ENCODE measurements around the gene DAB2IP. TPM values are rescaled to one million over a fixed set of nuclear protein-coding genes. Genes with fewer than 3 reads are reported as not detected.
"Not testable (repeated sequence)": the region's sequence is repeated elsewhere in the genome, so short reads cannot be mapped to it uniquely, and the experiment has no call there.

The DAB2IP gene
- total RNA-seq, 4 donors from 2014 or later = 42.0 to 93.4 (median 47.9) TPM

DNA sequence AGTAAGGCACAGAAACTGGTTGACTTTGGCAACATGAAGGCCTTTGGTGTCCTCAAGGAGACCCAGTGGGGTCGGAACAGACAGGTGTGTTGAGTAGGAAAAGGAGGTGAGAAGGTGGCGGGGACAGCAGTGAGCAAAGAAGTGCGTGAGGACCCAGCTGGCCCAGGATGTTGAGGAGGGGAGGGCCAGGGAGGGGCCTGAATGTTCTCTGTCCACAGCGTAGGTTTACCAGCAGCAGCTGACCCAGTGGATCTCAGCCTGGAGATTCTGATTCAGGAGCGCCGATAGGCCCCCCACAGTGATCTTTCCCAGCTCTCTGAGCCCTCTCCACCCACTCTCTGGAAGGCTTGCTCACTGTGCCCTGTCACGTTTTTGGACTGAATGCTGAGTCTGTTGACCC, 88.5 kb downstream of the DAB2IP start:
- peaks cover 3 to 99% (median 80%) of the 10 kb centered on the region in 3 donors for H3K4me1 ChIP-seq
- no peak for TF ChIP-seq EP300 (IDR thresholded peaks at IDR 0.05)
- WGBS, 2 donors (ENCODE audit: low coverage in 1 of 2) = 78 to 82% methylated on average over 4 of the region's 7 CpGs
- H3K27me3 ChIP-seq = no peaks in the 10 kb centered on the region
- H3K27ac ChIP-seq = peak overlapping the region in 3 of 4 donors; percentile 87 to 92 (median 91)
- ATAC-seq = no peak
- no peaks in the 10 kb centered on the region for H3K36me3 ChIP-seq
- no peaks in the 10 kb centered on the region for H3K9me3 ChIP-seq
- no peak overlapping the region for H3K4me3 ChIP-seq

DNA sequence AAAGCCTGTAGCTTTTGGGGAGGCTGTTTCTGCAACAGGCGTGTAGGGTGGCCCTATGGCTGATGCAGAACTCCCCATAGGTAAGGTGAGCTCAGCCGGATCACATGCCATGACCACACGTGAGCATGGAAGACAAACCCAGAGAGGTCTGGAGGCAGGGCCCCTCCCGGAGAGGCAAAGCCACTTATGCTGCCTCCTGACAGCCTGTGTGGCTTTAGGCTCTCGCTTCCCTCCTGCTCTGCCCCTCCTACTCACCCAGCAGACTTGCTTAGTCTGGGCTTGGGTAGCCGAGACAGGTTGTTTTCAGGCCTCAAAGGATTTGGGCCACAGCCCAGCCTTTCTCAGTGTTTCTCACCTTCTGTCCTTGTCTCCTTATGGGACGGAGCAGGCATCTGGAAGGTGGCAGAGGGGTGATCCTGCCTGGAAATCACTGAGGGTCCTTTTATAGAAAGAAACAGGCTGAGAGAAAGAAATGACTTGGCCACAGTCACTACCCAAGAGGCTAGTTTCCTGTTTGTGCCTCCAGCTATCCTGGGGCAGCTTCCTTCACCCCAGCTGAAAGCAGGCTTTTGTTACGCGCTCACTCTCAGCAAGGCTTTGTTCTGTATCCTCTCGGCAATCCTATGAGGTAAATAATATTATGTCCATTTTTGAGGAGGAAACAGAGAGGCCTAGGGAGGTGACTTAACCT, 89.9 kb downstream of the DAB2IP start:
- Histone ChIP-seq H3K27me3 (no peaks in the 10 kb centered on the region), H3K9me3 (no peaks in the 10 kb centered on the region), H3K36me3 (no peaks in the 10 kb centered on the region), H3K4me1 (peaks cover 3 to 99% (median 73%) of the 10 kb centered on the region in 3 donors), H3K4me3 (no peak overlapping the region), H3K27ac (peak overlapping the region in 3 of 4 donors; percentile 87 to 92 (median 91))
- WGBS, 2 donors (ENCODE audit: low coverage in 1 of 2) = 40 to 79% methylated on average over 3 of the region's 10 CpGs
- TF ChIP-seq CTCF (IDR thresholded peaks at IDR 0.05) (no peak), POLR2A (IDR thresholded peaks at IDR 0.05) (no peak), POLR2AphosphoS5 (IDR thresholded peaks at IDR 0.05) (no peak), EP300 (IDR thresholded peaks at IDR 0.05) (no peak)
- ATAC-seq = no peak

GRCh38 chr9:121741919-121742283, 90.5 kb downstream of the DAB2IP start:
- WGBS, 2 donors (ENCODE audit: low coverage in 1 of 2) = no CpG with 5 or more reads among the region's 4 CpGs
- H3K4me1 ChIP-seq = peaks cover 3 to 99% (median 68%) of the 10 kb centered on the region in 3 donors
- H3K4me3 ChIP-seq, H3K9me3 ChIP-seq, H3K27me3 ChIP-seq, ATAC-seq, H3K36me3 ChIP-seq: not testable (repeated sequence)
- H3K27ac ChIP-seq = peak overlapping the region in 3 of 4 donors; percentile 87 to 92 (median 91)

DNA sequence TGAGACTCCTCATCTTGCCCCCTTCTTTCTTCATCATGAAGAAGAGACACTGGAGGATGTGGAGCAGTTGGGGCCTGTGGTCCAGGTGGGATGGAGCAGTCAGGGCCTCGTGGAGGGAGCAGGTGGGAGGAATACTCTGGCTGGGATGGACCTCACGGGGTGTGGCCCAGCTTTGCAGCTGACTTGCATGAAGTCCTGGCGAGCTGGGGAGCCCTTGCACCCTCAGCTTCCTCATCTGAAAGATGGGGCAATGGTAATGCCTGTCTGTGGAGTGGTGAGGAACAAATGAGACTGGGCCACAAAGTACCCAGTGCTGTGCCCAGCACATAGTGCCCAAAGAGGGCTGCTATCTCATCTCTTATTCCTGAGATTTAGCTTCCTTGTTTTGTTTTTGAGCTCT, 91.5 kb downstream of the DAB2IP start:
- no peak for TF ChIP-seq POLR2A (IDR thresholded peaks at IDR 0.05)
- TF ChIP-seq EP300 (IDR thresholded peaks at IDR 0.05) = no peak
- no peak for TF ChIP-seq POLR2AphosphoS5 (IDR thresholded peaks at IDR 0.05)
- TF ChIP-seq CTCF (IDR thresholded peaks at IDR 0.05) = no peak
- Histone ChIP-seq H3K27ac (peak overlapping the region; percentile 54 to 92 (median 89)), H3K9me3 (no peaks in the 10 kb centered on the region), H3K36me3 (no peaks in the 10 kb centered on the region), H3K27me3 (no peaks in the 10 kb centered on the region), H3K4me3 (peak overlapping the region in 1 of 2 donors; percentile 61), H3K4me1 (peaks cover 3 to 99% (median 59%) of the 10 kb centered on the region in 3 donors)
- WGBS, 2 donors (ENCODE audit: low coverage in 1 of 2) = no CpG with 5 or more reads among the region's 3 CpGs
- ATAC-seq = no peak

DNA sequence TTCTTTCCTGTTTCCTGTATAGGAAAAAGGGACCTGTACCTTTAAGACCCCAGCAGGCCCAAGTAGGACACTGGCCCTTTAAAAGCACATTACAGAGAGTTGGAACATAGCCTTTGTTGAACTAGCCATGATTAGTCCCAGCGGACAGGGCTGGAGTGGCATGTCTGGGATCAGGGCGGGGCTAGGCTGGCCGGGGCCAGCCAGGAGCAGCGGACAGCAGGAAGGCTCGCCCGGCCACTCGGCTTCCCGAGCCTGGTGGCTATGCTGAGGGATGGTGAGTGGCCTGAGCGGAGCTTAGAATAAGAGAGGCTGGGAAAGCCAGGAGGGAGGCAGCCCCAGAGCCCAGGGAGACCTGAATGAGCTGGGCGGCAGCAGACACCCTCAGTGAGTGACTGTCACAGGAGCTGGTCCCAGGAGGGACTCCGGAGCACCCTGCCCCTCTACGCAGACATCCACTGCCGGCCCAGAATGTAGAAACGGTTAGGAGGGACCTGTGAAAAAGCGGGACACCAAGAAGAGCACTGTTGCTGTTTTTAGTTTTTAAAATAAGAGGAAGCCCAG, 92.1 kb downstream of the DAB2IP start:
- WGBS, 2 donors (ENCODE audit: low coverage in 1 of 2) = 10% methylated on average over 11 of the region's 15 CpGs; no CpG with 5 or more reads in 1 of the 2 donors
- H3K4me1 ChIP-seq = peaks cover 3 to 99% (median 59%) of the 10 kb centered on the region in 3 donors

More for the DNA sequence above, 92.1 kb downstream of the DAB2IP start:
- H3K27me3 ChIP-seq = no peaks in the 10 kb centered on the region
- TF ChIP-seq POLR2A (IDR thresholded peaks at IDR 0.05) = peak; percentile 28 to 43
- peak in 2 of 4 experiments; percentile 61 to 67 for TF ChIP-seq CTCF (IDR thresholded peaks at IDR 0.05)
- TF ChIP-seq EP300 (IDR thresholded peaks at IDR 0.05) = no peak
- TF ChIP-seq POLR2AphosphoS5 (IDR thresholded peaks at IDR 0.05) = peak; percentile 80
- H3K27ac ChIP-seq = peak overlapping the region; percentile 54 to 92 (median 89)
- H3K4me3 ChIP-seq = peak overlapping the region; percentile 33 to 61
- H3K9me3 ChIP-seq = no peaks in the 10 kb centered on the region
- no peaks in the 10 kb centered on the region for H3K36me3 ChIP-seq
- peak; percentile 91 for ATAC-seq
